ENCODE results near the gene TSPEAR. TPM values are rescaled to one million over a fixed set of nuclear protein-coding genes. Genes with fewer than 3 reads are reported as not detected.

Gene TSPEAR
- total and polyA plus RNA-seq, 9 of the 15 experiments (the other 6 are each of a cell fraction or from before 2014, with no cell fraction given), result not detected

DNA sequence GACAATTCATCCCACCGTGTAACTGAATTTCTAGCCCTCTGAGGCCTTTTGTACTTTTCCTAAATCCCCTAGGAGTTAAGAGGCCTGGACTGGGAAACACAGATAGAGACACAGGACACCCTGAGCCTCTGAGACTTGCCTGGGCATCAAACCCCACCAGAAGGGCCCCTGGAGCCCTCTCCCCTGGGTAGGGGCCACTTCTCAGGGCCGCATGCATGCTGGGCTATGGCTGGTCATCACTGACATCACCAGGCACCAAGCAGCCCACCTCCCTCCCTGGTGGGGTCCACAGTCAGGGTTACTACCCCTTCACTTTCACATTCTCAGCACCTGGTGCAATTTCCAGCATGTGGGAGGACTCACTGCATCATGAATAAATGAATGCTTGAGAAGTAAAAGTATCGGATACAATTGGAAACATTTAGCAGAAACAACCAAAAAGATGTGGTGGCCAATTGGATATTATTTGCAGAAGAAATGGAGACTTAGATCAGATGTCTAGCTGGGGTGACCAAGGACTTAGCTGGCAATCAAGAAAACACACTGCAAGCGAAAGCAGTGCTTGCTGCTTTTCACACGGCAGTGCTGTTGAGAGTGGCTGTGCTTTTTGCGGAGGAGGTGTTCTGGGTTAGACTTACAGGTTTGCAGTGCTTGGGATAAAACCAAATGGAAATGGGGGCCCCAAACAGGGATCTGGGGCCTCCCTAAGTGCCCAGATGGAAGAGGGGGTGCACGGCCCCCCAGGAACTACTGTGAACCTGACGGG lies 111.9 kb downstream of the TSPEAR start:
- H2AFZ ChIP-seq (ENCODE audit: low read depth, low read length), result no peak overlapping the region
- H3K4me1 ChIP-seq (replicated peaks in 1 of 2; ENCODE audit: control insufficient read depth in 2 of 2, insufficient read depth in 2 of 2, low read length in 2 of 2), result peaks cover 6 to 16% of the 10 kb centered on the region in 2 experiments; a peak in 4 of 5 replicates
- no peak for FAIRE-seq
- no peaks in the 10 kb centered on the region for H4K20me1 ChIP-seq (replicated peaks; ENCODE audit: control insufficient read depth, insufficient read depth, low read length)
- ATAC-seq, result no peak
- no peaks in the 10 kb centered on the region for H3K9me1 ChIP-seq (ENCODE audit: control insufficient read depth, insufficient read depth, low read length)
- H3K4me2 ChIP-seq (ENCODE audit: insufficient read depth, low read length), result no peak overlapping the region
- ChIA-PET POLR2A (no interaction called here), CTCF (ENCODE audit: low intra/inter-chr PET ratio) (no interaction called here)
- no peak overlapping the region for H3K27ac ChIP-seq (ENCODE audit: extremely low read depth, low read depth, low read length)
- no peak overlapping the region for H3K9ac ChIP-seq (ENCODE audit: insufficient read depth in 1 of 2, low read depth in 2 of 2, low read length in 2 of 2)
- 17% methylated on average over 8 of the region's 8 CpGs for WGBS (ENCODE audit: insufficient coverage, low coverage, missing lambda C conversion rate)
- no peak for DNase-seq (ENCODE audit: extremely low read depth in 1 of 4, low spot score in 3 of 4)
- TF ChIP-seq NFATC3 (IDR thresholded peaks at IDR 0.05) (no peak), COPS2 (conservative IDR thresholded peaks at IDR 0.05) (no peak), TAF9B (IDR thresholded peaks at IDR 0.05; ENCODE audit: partially characterized antibody) (no peak), CBFA2T2 (conservative IDR thresholded peaks at IDR 0.05) (no peak), HDAC6 (IDR thresholded peaks at IDR 0.05; ENCODE audit: low read depth, low read length) (no peak), SMARCA4 (IDR thresholded peaks at IDR 0.05) (no peak), NR1H2 (CRISPR knock-in tag; IDR thresholded peaks at IDR 0.05) (no peak), CHCHD3 (CRISPR knock-in tag; IDR thresholded peaks at IDR 0.05) (no peak), SIRT6 (IDR thresholded peaks at IDR 0.05; ENCODE audit: low read depth, low read length) (no peak), ILK (tag; IDR thresholded peaks at IDR 0.05; ENCODE audit: borderline replicate concordance, low read depth) (no peak)
- TF ChIP-seq, protein P1, sequence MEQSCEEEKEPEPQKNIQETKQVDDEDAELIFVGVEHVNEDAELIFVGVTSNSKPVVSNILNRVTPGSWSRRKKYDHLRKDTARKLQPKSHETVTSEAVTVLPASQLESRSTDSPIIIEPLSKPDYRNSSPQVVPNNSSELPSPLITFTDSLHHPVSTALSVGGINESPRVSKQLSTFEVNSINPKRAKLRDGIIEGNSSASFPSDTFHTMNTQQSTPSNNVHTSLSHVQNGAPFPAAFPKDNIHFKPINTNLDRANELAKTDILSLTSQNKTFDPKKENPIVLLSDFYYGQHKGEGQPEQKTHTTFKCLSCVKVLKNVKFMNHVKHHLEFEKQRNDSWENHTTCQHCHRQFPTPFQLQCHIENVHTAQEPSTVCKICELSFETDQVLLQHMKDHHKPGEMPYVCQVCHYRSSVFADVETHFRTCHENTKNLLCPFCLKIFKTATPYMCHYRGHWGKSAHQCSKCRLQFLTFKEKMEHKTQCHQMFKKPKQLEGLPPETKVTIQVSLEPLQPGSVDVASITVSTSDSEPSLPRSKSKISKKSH (CRISPR knock-in tag; IDR thresholded peaks at IDR 0.05), result no peak
- no TSS peak for BruUV-seq (replicated peaks)
- H3K79me2 ChIP-seq (ENCODE audit: control insufficient read depth, insufficient read depth, low read length), result no peaks in the 10 kb centered on the region
- in situ Hi-C loops (cut with MboI) (no loop called here), intact Hi-C loops (cut with micrococcal nuclease) (no loop called here)
- H3K36me3 ChIP-seq (ENCODE audit: control insufficient read depth, insufficient read depth, low read length), result no peaks in the 10 kb centered on the region
- no peaks in the 10 kb centered on the region for H3K9me3 ChIP-seq (replicated peaks; ENCODE audit: control insufficient read depth, insufficient read depth, low read depth, low read length)
- no peak overlapping the region for H3K4me3 ChIP-seq
- peaks cover 9 to 48% of the 10 kb centered on the region in 2 experiments for H3K27me3 ChIP-seq (ENCODE audit: control insufficient read depth in 2 of 2, insufficient read depth in 2 of 2, low read length in 2 of 2)
